NCI-H526 treated with DMSO at 0.1 percent for 48 hours (cell line): ENCODE data around the gene MLLT10.

Source experiments
- DNase-seq: peaks from one replicate; lab custom pipeline; 2025; lab: John Stamatoyannopoulos, UW

MLLT10 gene

GRCh38 chr10:21501731-21502347 lies 32.2 kb upstream of the MLLT10 start:
- DNase-seq = no peak

GRCh38 chr10:21502348-21502740 lies 31.7 kb upstream of the MLLT10 start:
- DNase-seq = no peak

GRCh38 chr10:21503542-21503941 lies 30.5 kb upstream of the MLLT10 start:
- DNase-seq = no peak

- peak; percentile 27 for DNase-seq
Measured at GRCh38 chr10:21505711-21506278, 28.2 kb upstream of the MLLT10 start.

GRCh38 chr10:21506351-21506750 lies 27.7 kb upstream of the MLLT10 start:
- DNase-seq = no peak

- DNase-seq = peak; percentile 56
Measured at GRCh38 chr10:21507150-21507549, 26.9 kb upstream of the MLLT10 start.

GRCh38 chr10:21508706-21509331 lies 25.2 kb upstream of the MLLT10 start:
- peak; percentile 73 for DNase-seq

- no peak for DNase-seq
Measured at GRCh38 chr10:21509341-21510240, 24.4 kb upstream of the MLLT10 start.

- DNase-seq = peak; percentile 56
Measured at GRCh38 chr10:21510241-21511094, 23.6 kb upstream of the MLLT10 start.

GRCh38 chr10:21511095-21511570 lies 22.9 kb upstream of the MLLT10 start:
- no peak for DNase-seq

GRCh38 chr10:21511946-21512572 lies 22.0 kb upstream of the MLLT10 start:
- DNase-seq = no peak

- DNase-seq = no peak
Measured at GRCh38 chr10:21512573-21513404, 21.2 kb upstream of the MLLT10 start.

GRCh38 chr10:21513405-21513788 lies 20.6 kb upstream of the MLLT10 start:
- DNase-seq = no peak

- no peak for DNase-seq
Measured at GRCh38 chr10:21514129-21514817, 19.8 kb upstream of the MLLT10 start.

- DNase-seq = no peak
Measured at GRCh38 chr10:21514818-21515351, 19.1 kb upstream of the MLLT10 start.

- DNase-seq = peak; percentile 62
Measured at GRCh38 chr10:21515361-21516241, 18.4 kb upstream of the MLLT10 start.

- DNase-seq = no peak
Measured at GRCh38 chr10:21516242-21517131, 17.5 kb upstream of the MLLT10 start.
